Measurements from ENCODE around the gene ZNF497.

Gene ZNF497

DNA sequence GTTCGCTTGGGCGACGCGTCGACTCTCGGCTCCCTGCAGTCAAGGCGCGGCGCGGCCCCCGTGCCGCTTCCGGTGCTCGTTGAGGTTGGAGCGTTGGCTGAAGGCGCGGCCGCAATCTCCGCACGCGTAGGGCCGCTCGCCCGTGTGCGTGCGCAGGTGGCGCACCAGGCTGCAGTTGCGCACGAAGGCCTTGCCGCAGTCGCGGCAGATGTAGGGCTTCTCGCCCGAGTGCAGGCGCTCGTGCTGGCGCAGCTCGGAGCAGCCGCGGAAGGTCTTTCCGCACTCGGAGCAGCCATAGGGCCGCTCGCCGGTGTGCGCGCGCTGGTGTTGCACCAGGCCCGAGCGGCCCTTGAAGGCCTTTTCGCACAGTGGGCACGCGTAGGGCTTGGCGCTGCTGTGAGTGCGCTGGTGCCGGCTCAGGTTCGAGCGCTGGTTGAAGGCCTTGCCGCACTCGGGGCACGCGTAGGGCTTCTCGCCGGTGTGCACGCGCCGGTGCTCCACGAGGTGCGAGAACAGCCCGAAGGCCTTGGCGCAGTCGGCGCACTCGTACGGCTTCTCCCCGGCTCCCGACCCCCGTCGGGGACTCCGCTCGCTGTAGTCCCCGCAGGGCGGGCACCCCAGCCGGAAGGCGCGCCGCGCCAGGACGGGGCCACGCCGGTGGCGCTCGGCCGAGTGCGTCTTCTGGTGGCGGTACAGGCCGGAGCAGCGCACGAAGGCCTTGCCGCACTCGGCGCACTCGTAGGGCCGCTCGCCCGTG lies 5.3 kb upstream of the ZNF497 start:
- DNase-seq (ENCODE audit: low read depth, low spot score): no peak

- DNase-seq (ENCODE audit: low read depth, low spot score): no peak
These were observed 4.3 kb upstream of the ZNF497 start for GRCh38 chr19:58366585-58367430.

GRCh38 chr19:58364146-58364545 lies 1.6 kb upstream of the ZNF497 start:
- no peak for DNase-seq (ENCODE audit: low read depth, low spot score)

DNA sequence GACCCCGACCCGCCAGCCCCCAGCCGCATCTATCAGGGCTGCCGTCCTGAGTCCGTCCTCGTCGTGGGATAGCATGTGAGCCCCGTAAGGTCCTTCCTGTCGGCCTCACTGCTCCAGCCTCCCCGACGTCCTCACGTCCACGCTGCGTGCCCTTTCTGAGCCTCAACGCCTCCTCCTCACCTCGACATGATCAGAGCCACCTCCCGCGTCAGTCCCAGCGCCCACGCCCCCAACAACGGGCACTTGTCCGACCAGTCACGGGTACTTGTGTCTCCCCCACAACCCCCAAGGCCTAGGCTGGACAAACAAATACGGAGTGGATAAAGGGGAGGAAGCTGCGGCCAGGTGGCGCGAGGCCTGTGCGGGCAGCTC lies 665 bp downstream of the ZNF497 start:
- DNase-seq (ENCODE audit: low read depth, low spot score): no peak

- no peak for DNase-seq (ENCODE audit: low read depth, low spot score)
These were observed 4.9 kb downstream of the ZNF497 start for GRCh38 chr19:58357481-58358145.

DNA sequence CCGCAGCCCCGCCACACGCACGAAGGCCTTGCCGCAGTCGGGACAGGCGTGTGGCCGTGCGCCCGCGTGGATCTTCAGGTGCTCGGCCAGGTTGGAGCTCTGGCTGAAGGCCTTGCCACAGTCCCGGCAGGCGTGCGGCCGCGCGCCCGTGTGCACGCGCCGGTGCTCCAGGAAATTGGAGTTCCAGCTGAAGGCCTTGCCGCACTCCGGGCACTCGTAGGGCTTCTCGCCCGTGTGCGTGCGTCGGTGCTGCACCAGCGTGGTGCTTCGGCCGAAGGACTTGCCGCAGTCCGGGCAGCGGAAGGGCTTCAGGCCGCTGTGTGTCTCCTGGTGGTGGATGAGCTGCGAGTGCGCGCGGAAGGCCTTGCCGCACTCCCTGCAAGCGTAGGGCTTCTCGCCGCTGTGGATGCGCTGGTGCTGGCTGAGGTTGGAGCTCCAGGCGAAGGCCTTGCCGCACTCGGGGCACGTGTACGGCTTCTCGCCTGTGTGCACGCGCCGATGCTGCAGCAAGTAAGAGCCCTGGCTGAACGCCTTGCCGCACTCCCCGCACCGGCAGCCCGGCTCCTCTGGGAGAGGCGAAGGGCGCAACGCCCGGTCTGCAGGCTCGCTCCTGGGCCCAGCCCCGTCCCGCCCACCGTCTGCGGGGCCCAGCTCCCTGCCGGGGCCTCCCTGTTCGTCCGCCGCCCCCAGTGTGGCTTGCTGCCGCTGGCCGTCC lies 5.6 kb downstream of the ZNF497 start:
- DNase-seq (ENCODE audit: low read depth, low spot score): peak; percentile 12

DNA sequence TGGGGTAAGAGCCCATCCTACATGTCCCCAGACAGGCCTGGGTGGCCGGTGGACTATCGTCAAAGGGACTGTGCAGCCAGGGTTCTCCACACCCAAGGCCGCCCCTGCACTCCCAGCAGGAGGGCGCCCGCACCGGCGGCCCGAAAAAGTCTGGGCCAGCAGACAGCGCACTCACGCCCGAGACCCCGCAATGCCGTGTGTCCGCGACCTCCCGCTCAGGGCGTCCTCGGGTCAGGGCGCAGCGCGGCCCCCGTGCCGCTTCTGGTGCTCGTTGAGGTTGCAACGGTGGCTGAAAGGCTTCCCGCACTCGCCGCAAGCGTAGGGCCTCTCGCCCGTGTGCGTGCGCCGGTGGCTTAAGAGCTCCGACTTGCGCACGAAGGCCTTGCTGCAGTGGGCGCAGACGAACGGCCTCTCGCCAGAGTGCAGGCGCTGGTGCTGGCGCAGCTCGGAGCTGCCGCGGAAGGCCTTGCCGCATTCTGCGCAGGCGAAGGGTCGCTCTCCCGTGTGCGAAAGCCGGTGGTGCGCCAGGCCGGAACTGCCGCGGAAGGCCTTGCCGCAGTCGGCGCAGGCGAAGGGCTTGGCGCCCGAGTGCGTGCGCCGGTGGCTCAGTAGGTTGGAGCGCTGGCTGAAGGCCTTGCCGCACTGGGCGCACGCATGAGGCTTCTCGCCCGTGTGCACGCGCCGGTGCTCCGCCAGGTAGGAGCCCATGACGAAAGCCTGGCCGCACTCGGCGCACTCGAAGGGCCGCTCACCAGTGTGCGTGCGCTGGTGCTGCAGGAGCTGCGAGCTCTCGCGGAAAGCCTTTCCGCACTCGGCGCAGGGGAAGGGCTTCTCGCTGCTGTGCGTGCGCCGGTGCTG lies 6.4 kb downstream of the ZNF497 start:
- DNase-seq (ENCODE audit: low read depth, low spot score): peak; percentile 44

GRCh38 chr19:58355215-58355796 lies 7.2 kb downstream of the ZNF497 start:
- no peak for DNase-seq (ENCODE audit: low read depth, low spot score)

GRCh38 chr19:58354478-58355030 lies 8.0 kb downstream of the ZNF497 start:
- DNase-seq (ENCODE audit: low read depth, low spot score): no peak

DNA sequence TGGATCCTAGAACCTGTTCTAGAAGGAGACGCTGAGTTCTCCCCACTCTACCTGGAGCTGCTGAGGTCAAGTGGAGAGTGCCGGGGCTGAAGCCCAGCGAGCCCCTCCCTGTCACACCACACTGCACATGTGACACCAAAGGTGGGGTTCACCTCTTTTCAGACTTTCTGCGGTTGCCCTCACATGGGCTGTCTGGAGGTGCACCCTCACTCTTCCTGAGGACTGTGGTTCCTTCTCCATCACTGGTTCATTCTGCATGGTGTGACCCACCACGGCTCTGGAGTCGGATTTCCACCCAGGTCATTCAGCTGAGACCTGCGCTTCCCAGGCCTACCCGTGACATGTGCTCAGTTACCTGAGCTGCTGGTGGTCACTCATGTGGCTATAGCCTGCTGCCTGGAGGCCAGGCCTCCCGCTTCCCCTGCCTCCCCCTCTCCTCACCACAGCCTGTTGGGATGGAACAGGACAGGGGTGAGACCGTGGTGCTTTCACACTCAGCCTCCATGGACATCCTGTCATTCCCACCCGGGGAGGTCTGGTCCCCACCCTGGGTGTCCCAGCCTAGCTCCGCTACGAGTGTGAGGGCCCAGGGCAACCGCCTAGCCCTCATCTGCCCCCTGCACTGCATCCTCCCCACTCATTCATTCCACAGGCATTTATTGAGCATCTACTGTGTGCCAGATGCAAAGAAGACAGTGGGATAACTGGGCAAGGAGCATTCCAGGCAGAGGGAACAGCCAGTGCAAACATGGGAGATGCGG lies 8.7 kb downstream of the ZNF497 start:
- no peak for DNase-seq (ENCODE audit: low read depth, low spot score)

- DNase-seq (ENCODE audit: low read depth, low spot score): no peak
These were observed 9.5 kb downstream of the ZNF497 start, which contains the start of gene A1BG for GRCh38 chr19:58352760-58353671. TSS of gene A1BG (minus strand) at chr19:58353492. CDS start at chr19:58353437, 55 bp downstream.

DNA sequence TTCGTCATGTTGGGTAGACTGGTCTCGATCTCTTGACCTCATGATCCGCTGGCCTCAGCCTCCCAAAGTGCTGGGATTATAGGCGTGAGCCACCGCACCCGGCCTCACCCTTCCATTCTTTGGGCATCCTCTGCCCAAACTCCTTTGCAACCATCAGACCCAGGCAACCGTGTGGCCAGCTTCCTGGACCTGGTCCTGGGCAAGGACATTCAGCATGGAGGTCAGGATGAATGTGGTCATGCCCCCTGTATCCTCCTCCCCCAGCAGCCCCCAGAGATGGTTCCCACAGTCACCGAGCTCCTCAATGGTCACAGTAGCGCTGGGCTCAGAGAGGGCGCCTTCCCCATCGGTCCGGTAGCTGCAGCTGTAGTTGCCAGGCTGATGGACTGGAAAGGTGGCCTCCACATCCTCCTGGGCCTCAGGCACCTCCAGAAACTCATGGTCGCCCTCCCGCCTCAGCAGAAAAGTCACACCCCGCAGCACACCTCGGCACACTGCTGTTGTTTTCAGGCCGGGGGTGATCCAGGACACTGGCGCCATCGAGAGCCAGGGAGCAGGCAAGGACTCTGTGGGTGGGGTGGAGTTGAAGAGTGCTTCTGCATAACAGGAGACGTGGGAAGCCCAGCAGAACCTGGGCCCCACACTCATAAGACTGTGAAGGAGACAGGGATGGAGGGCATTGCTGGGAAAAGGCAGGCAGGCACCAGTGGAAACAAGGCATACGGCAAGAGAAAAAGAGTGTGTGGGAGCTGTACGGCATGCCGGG lies 10.4 kb downstream of the ZNF497 start:
- no peak for DNase-seq (ENCODE audit: low read depth, low spot score)

DNA sequence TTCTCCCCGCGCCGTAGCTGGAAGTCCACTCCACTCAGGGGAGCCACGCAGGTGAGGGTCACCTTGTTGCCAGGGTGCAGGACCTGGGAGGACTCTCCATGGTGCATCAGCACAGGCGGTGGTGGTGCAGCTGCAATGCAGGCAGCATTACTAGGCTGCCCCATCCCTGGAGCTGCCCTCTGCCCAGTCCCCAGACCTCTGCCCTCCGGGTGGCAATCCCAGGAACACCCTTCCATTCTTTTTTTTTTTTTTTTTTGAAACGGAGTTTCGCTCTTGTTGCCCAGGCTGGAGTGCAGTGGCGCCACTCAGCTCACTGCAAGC lies 11.0 kb downstream of the ZNF497 start:
- no peak for DNase-seq (ENCODE audit: low read depth, low spot score)

- no peak for DNase-seq (ENCODE audit: low read depth, low spot score)
These were observed 11.5 kb downstream of the ZNF497 start for GRCh38 chr19:58350871-58351557.

DNA sequence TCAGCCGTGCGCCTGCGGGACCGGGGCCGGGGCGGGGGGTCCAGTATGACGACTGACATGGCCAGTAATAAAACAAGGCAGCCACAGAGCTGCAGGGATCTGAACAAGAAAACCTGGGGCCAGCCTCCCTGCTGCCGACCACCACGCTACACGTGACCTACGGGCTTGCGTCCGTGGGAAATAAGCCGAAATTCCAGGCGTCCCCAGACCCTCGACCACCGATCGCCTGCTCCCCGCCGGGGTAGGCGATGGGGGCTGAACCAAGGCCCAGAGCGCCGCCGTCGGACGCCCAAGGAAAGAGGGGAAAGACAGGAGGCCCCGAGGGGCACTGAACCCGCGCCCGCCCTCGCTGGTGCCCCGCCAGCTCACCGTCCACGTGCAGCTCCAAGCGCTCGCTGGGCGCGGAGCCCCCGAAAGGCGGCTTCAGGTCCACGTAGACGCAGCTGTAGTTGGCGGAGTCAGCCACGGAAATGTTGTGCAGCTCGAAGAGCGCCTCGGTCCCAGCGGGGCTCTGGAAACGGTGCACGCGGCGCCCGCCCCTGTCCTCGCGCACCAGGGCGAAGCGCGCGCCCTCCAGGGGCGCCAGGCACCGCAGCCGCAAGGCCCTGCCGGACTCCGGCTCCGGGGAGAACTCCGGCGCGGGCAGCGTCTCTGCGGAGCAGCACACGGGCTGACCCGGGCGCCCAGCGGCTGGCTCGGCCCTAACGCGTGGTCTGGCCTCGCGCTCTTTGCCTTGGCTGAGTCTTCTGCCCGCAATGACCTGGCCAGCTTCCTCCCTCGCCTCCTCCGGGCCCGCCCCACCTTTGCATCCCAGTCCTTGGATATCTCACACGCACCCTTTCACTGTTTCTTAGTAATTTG lies 12.3 kb downstream of the ZNF497 start:
- peak; percentile 21 for DNase-seq (ENCODE audit: low read depth, low spot score)

DNA sequence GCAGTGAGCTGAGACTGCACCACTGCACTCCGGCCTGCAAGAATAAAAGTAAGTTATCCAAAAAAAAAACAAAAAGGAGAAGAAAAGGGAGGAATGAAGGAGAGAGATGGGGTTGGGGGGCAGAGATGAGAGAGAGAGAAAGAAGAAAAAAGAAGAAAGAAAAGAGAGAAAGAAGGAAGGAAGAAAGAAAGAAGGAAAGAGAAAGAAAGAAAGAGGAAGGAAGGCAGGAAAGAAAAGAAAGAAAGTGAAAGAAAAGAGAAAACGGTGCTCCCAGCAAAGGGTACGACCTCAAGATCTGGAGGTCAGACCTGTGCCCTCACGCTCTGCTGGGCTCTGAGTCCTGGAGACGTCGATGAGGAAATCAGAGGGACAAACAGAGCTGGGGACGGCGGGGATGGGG lies 13.0 kb downstream of the ZNF497 start:
- DNase-seq (ENCODE audit: low read depth, low spot score): no peak
